GM23338 (cell line): ENCODE results near the gene C5orf22. TPM values are rescaled to one million over a fixed set of nuclear protein-coding genes. Genes with fewer than 3 reads are reported as not detected.

Experiments used
- ATAC-seq: fragments of 200-7000 bp; cut with Tn5 transposase; 3 replicates; pipeline ENCODE4 v1.9.1; 2020
- DNase-seq: peaks from one replicate; pipeline ENCODE4 v3.0.0-alpha.2; 2015; ENCODE audit warnings: low spot score
- H2AFZ ChIP-seq: fragments of 200-600 bp; sonication (generic); 2 replicates; pipeline ENCODE4 v1.8.0; 2016; ENCODE audit warnings: antibody characterized with exemption, mild to moderate bottlenecking, moderate library complexity
- H3F3A ChIP-seq: fragments of 200-600 bp; sonication (generic); replicated peaks from 2 replicates; pipeline ENCODE4 v1.8.0; 2017; ENCODE audit warnings: antibody characterized with exemption, mixed run types, low read depth
- H3K27ac ChIP-seq: fragments of 200-600 bp; sonication (generic); 2 replicates; pipeline ENCODE4 v1.6.1; 2016; ENCODE audit warnings: low read depth
- H3K27me3 ChIP-seq: fragments of 200-600 bp; sonication (generic); 2 replicates; pipeline ENCODE4 v1.8.0; 2016; ENCODE audit warnings: mild to moderate bottlenecking, mixed run types, moderate library complexity; ENCODE audit not compliant: insufficient read depth
- H3K36me3 ChIP-seq: fragments of 200-600 bp; sonication (generic); 2 replicates; pipeline ENCODE4 v1.8.0; 2016; ENCODE audit warnings: mild to moderate bottlenecking; ENCODE audit not compliant: insufficient read depth
- H3K4me1 ChIP-seq: fragments of 200-600 bp; sonication (generic); 2 replicates; pipeline ENCODE4 v1.8.0; 2016; ENCODE audit warnings: mild to moderate bottlenecking, moderate library complexity; ENCODE audit not compliant: insufficient read depth
- H3K4me2 ChIP-seq: fragments of 200-600 bp; sonication (generic); 2 replicates; pipeline ENCODE4 v1.7.1; 2017; ENCODE audit warnings: mixed run types
- H3K4me3 ChIP-seq: fragments of 200-600 bp; sonication (generic); 2 replicates; pipeline ENCODE4 v1.6.1; 2016; ENCODE audit warnings: mixed run types
- H3K79me2 ChIP-seq: fragments of 200-600 bp; sonication (generic); replicated peaks from 2 replicates; pipeline ENCODE4 v1.8.0; 2017; ENCODE audit warnings: mild to moderate bottlenecking; ENCODE audit not compliant: insufficient read depth
- H3K9me2 ChIP-seq: fragments of 200-600 bp; sonication (generic); 2 replicates; pipeline ENCODE4 v1.8.0; 2017; ENCODE audit not compliant: insufficient read depth
- H4K20me1 ChIP-seq: fragments of 200-600 bp; sonication (generic); replicated peaks from 2 replicates; pipeline ENCODE4 v1.8.0; 2017; ENCODE audit warnings: mild to moderate bottlenecking; ENCODE audit not compliant: insufficient read depth
- H3K27ac Mint-ChIP-seq: 2 replicates; pipeline ENCODE4 v1.8.0; 2020; ENCODE audit warnings: inconsistent platforms, mild to moderate bottlenecking, moderate library complexity, mixed read lengths
- H3K27me3 Mint-ChIP-seq: 3 replicates; pipeline ENCODE4 v1.8.0; 2022; ENCODE audit warnings: low read depth, mild to moderate bottlenecking, moderate library complexity, mixed read lengths, inconsistent platforms; ENCODE audit not compliant: insufficient read depth, poor library complexity
- H3K36me3 Mint-ChIP-seq: 3 replicates; pipeline ENCODE4 v1.8.0; 2021; ENCODE audit warnings: low read depth, mild to moderate bottlenecking, inconsistent platforms, moderate library complexity, mixed read lengths
- H3K4me1 Mint-ChIP-seq: 3 replicates; pipeline ENCODE4 v1.8.0; 2020; ENCODE audit warnings: mild to moderate bottlenecking, inconsistent platforms, mixed read lengths
- H3K4me3 Mint-ChIP-seq: 3 replicates; pipeline ENCODE4 v1.8.0; 2021; ENCODE audit warnings: moderate library complexity, mild to moderate bottlenecking, inconsistent platforms, mixed read lengths
- H3K9me3 Mint-ChIP-seq: 3 replicates; pipeline ENCODE4 v1.8.0; 2020; ENCODE audit warnings: moderate library complexity, mild to moderate bottlenecking, inconsistent platforms, mixed read lengths
- CREB1 ChIP-seq: fragments of 250-450 bp; sonication (Bioruptor Pico); IDR thresholded peaks from 2 replicates; pipeline ENCODE4 v1.5.0; 2020; ENCODE audit warnings: low read depth, mild to moderate bottlenecking, moderate library complexity
- CTCF ChIP-seq, 2 experiments: fragments of 200-600 bp in 1 of 2; sonication (generic) in 1 of 2; conservative IDR thresholded peaks; 2 replicates each; pipeline versions ENCODE4 v1.5.1 to v1.6.1; 2016 to 2017; ENCODE audit warnings: antibody characterized with exemption in 2 of 2, low read depth in 2 of 2, mild to moderate bottlenecking in 2 of 2, moderate library complexity in 1 of 2
- ETS1 ChIP-seq: IDR thresholded peaks from 2 replicates; pipeline ENCODE4 v1.6.1; 2016; ENCODE audit warnings: antibody characterized with exemption
- EZH2 ChIP-seq: fragments of 200-600 bp; sonication (generic); IDR thresholded peaks from one replicate; pipeline ENCODE4 v1.8.0; 2017; ENCODE audit warnings: antibody characterized with exemption, mild to moderate bottlenecking, low read depth; ENCODE audit not compliant: unreplicated experiment
- EZH2phosphoT487 ChIP-seq: fragments of 200-600 bp; sonication (generic); IDR thresholded peaks from one replicate; pipeline ENCODE4 v1.8.1; 2018; ENCODE audit warnings: antibody characterized with exemption; ENCODE audit not compliant: unreplicated experiment
- JUNB ChIP-seq: IDR thresholded peaks from one replicate; pipeline ENCODE4 v1.6.1; 2016; ENCODE audit warnings: antibody characterized with exemption; ENCODE audit not compliant: unreplicated experiment
- NANOG ChIP-seq: IDR thresholded peaks from 2 replicates; pipeline ENCODE4 v1.6.1; 2016; ENCODE audit warnings: antibody characterized with exemption, borderline replicate concordance
- POLR2AphosphoS5 ChIP-seq: IDR thresholded peaks from 2 replicates; pipeline ENCODE4 v1.6.1; 2016; ENCODE audit warnings: antibody characterized with exemption, low read depth
- REST ChIP-seq: IDR thresholded peaks from one replicate; pipeline ENCODE4 v1.6.1; 2018; ENCODE audit warnings: antibody characterized with exemption; ENCODE audit not compliant: unreplicated experiment
- STAT1 ChIP-seq: IDR thresholded peaks from one replicate; pipeline ENCODE4 v1.6.1; 2016; ENCODE audit warnings: antibody characterized with exemption; ENCODE audit not compliant: unreplicated experiment
- ZNF114 ChIP-seq: fragments of 250-450 bp; sonication (Bioruptor Pico); IDR thresholded peaks from 2 replicates; pipeline ENCODE4 v1.5.0; 2020; ENCODE audit warnings: mild to moderate bottlenecking, moderate library complexity
- ZNF331 ChIP-seq: fragments of 250-450 bp; sonication (Bioruptor Pico); IDR thresholded peaks from 2 replicates; pipeline ENCODE4 v1.5.0; 2020; ENCODE audit warnings: low read depth, mild to moderate bottlenecking, moderate library complexity
- ZNF462 ChIP-seq: fragments of 250-450 bp; sonication (Bioruptor Pico); IDR thresholded peaks from 2 replicates; pipeline ENCODE4 v1.5.0; 2020; ENCODE audit warnings: mild to moderate bottlenecking, moderate library complexity
- polyA plus RNA-seq: library from polyadenylated mRNA; unstranded; fragments of >200 nt; fragmentation: Nextera tagmentation; extraction: Ambion mirVana; gene quantifications from 2 replicates; pipeline ENCODE4 v1.2.1, GENCODE V29; 2016
- total RNA-seq: library from RNA; depleted of rRNA; stranded (reverse); fragments of >200 nt; shearing (Covaris generic); gene quantifications from 2 replicates; pipeline ENCODE4 v1.2.3, GENCODE V29; 2014

Gene C5orf22
- total and polyA plus RNA-seq, 2 experiments from 2014 or later: 13.6 to 30.9 TPM

- Mint-ChIP-seq H3K36me3 (peaks cover 26% of the 10 kb centered on the region), H3K4me3 (no peak overlapping the region), H3K27ac (no peak overlapping the region; the same call in 1 of the 2 replicates), H3K27me3 (no peaks in the 10 kb centered on the region), H3K9me3 (peaks cover 10% of the 10 kb centered on the region), H3K4me1 (no peaks in the 10 kb centered on the region)
- Histone ChIP-seq H3K27me3 (no peaks in the 10 kb centered on the region), H3K36me3 (no peaks in the 10 kb centered on the region), H3K4me3 (no peak overlapping the region), H4K20me1 (no peaks in the 10 kb centered on the region), H3F3A (no peaks in the 10 kb centered on the region), H3K4me1 (no peaks in the 10 kb centered on the region), H2AFZ (no peak overlapping the region), H3K9me2 (no peaks in the 10 kb centered on the region), H3K79me2 (no peaks in the 10 kb centered on the region), H3K4me2 (no peak overlapping the region), H3K27ac (no peak overlapping the region)
- DNase-seq (no peak), ATAC-seq (no peak)
- TF ChIP-seq NANOG (no peak), ETS1 (no peak), ZNF462 (no peak), CREB1 (CRISPR knock-in tag) (no peak), JUNB (no peak), POLR2AphosphoS5 (no peak), EZH2 (no peak), EZH2phosphoT487 (no peak), CTCF (conservative IDR thresholded peaks at IDR 0.05; ENCODE audit: low read depth in 2 of 2) (no peak), ZNF331 (CRISPR knock-in tag) (no peak), REST (no peak), STAT1 (no peak), ZNF114 (CRISPR knock-in tag) (no peak)
Measured at GRCh38 chr5:31559942-31560341, 27.8 kb downstream of the C5orf22 start.
